Measurements from ENCODE around the gene TFDP2. TPM values are rescaled to one million over a fixed set of nuclear protein-coding genes. Genes with fewer than 3 reads are reported as not detected.

Gene TFDP2
- total RNA-seq, 3 donors from 2014 or later, result 55.9 to 93.5 (median 59.3) TPM

GRCh38 chr3:142115867-142116668, 33.3 kb downstream of the TFDP2 start:
- Histone ChIP-seq H3K27ac (no peak overlapping the region), H3K4me3 (no peak overlapping the region), H3K4me1 (no peaks in the 10 kb centered on the region), H3K36me3 (no peaks in the 10 kb centered on the region), H3K27me3 (no peaks in the 10 kb centered on the region), H3K9me3 (peaks cover 0 to 3% of the 10 kb centered on the region in 2 donors)
- intact Hi-C loops (cut with DNase I; ENCODE audit: low total_unique reads), result no loop called here
- TF ChIP-seq POLR2A (IDR thresholded peaks at IDR 0.05), result no peak
- TF ChIP-seq, protein P1, sequence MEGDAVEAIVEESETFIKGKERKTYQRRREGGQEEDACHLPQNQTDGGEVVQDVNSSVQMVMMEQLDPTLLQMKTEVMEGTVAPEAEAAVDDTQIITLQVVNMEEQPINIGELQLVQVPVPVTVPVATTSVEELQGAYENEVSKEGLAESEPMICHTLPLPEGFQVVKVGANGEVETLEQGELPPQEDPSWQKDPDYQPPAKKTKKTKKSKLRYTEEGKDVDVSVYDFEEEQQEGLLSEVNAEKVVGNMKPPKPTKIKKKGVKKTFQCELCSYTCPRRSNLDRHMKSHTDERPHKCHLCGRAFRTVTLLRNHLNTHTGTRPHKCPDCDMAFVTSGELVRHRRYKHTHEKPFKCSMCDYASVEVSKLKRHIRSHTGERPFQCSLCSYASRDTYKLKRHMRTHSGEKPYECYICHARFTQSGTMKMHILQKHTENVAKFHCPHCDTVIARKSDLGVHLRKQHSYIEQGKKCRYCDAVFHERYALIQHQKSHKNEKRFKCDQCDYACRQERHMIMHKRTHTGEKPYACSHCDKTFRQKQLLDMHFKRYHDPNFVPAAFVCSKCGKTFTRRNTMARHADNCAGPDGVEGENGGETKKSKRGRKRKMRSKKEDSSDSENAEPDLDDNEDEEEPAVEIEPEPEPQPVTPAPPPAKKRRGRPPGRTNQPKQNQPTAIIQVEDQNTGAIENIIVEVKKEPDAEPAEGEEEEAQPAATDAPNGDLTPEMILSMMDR (IDR thresholded peaks at IDR 0.05), result no peak
- TF ChIP-seq POLR2AphosphoS5 (IDR thresholded peaks at IDR 0.05), result no peak
- DNase-seq (ENCODE audit: low spot score in 2 of 2), result no peak

DNA sequence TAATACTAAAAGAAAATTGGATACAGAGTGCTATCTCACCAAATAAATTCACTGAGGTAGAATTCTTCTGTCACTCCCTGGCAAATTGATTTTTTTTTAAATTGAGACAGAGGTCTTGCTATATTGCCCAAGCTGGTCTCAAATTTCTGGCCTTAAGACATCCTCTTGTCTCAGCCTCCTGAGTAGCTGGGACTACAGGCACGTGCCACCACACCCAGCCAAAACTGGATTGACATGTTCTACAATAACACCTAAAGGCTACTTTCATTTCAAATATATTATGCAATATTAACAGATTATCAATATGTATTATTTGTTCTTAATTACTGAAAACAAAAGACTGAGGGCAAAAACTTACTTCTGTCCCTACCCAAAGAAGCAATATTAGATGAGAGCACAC, 36.7 kb downstream of the TFDP2 start:
- Histone ChIP-seq H3K4me3 (no peak overlapping the region), H3K27me3 (no peaks in the 10 kb centered on the region), H3K4me1 (no peaks in the 10 kb centered on the region), H3K9me3 (no peaks in the 10 kb centered on the region), H3K27ac (no peak overlapping the region), H3K36me3 (no peaks in the 10 kb centered on the region)
- TF ChIP-seq POLR2AphosphoS5 (IDR thresholded peaks at IDR 0.05) (no peak), POLR2A (IDR thresholded peaks at IDR 0.05) (no peak)
- TF ChIP-seq, protein P1 (IDR thresholded peaks at IDR 0.05), result no peak
- intact Hi-C loops (cut with DNase I; ENCODE audit: low total_unique reads), result no loop called here
- no peak for DNase-seq (ENCODE audit: low spot score in 2 of 2)

DNA sequence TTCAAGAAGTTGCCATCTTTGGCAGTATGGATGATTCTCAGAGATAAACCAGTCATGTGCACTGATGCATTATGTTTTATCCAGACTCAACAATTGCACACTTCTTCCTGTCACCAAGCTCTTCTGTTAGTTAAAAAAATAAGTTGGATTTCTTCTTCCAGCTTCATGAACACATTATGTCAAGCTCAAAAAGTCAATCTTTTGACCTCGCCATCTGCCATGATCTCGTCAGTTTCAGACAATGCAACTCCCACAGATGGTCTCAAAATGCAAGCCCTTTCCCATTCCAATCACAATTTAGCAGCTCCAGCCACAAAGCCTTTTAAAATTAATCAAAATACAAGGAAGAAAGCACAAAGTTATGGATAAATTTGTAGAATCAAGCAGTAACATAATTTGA, 42.8 kb downstream of the TFDP2 start:
- no peaks in the 10 kb centered on the region for H3K36me3 ChIP-seq
- no peaks in the 10 kb centered on the region for H3K27me3 ChIP-seq
- no peak overlapping the region for H3K4me3 ChIP-seq
- H3K27ac ChIP-seq, result no peak overlapping the region
- TF ChIP-seq, protein P1 (IDR thresholded peaks at IDR 0.05), result no peak
- TF ChIP-seq POLR2AphosphoS5 (IDR thresholded peaks at IDR 0.05) (no peak), POLR2A (IDR thresholded peaks at IDR 0.05) (no peak)
- H3K4me1 ChIP-seq, result no peaks in the 10 kb centered on the region
- DNase-seq (ENCODE audit: low spot score in 2 of 2), result no peak
- no peaks in the 10 kb centered on the region for H3K9me3 ChIP-seq
- intact Hi-C loops (cut with DNase I; ENCODE audit: low total_unique reads), result no loop called here

DNA sequence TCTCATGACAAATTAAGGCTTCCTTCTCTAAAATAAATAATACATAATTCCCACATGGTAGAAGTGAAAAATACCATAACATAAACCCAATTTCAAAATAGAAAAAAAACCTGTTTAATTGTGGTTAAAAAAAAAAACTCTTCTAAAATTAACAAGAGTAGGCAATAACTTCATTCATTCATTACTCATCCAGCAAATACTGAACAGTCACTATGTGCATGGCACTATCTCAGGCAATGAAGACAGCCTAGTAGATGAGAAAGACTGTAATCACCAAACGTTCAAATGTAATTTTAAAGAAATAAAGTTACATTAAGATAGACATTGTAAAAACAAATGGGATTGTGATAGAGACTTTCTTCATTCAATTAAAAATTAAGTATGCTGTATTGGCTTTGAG, 43.4 kb downstream of the TFDP2 start:
- intact Hi-C loops (cut with DNase I; ENCODE audit: low total_unique reads), result no loop called here
- H3K36me3 ChIP-seq, result no peaks in the 10 kb centered on the region
- TF ChIP-seq POLR2A (IDR thresholded peaks at IDR 0.05), result no peak
- no peak for TF ChIP-seq POLR2AphosphoS5 (IDR thresholded peaks at IDR 0.05)
- TF ChIP-seq, protein P1 (IDR thresholded peaks at IDR 0.05), result no peak
- no peak overlapping the region for H3K4me3 ChIP-seq
- H3K27ac ChIP-seq, result no peak overlapping the region
- H3K27me3 ChIP-seq, result no peaks in the 10 kb centered on the region
- no peak for DNase-seq (ENCODE audit: low spot score in 2 of 2)
- H3K4me1 ChIP-seq, result no peaks in the 10 kb centered on the region
- H3K9me3 ChIP-seq, result no peaks in the 10 kb centered on the region

DNA sequence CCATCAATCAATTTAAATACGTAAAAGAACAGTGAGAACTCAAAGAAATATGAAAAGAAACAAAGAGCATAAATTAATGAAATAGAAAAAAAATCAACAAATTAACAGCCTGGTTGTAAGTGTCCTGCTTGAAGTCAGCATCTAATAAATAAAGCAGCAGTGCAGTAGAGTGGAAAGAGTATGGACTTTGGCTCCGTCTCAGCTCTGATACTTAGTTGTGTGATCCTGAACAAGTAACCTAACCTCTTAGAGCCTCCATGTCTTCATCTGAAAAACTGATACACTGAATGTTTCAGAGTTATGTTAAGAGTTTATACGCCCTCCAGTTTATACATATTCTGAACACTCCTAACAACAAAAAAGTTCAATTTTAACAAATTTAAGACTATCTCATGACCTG, 44.6 kb downstream of the TFDP2 start:
- TF ChIP-seq POLR2A (IDR thresholded peaks at IDR 0.05) (no peak), POLR2AphosphoS5 (IDR thresholded peaks at IDR 0.05) (no peak)
- TF ChIP-seq, protein P1 (IDR thresholded peaks at IDR 0.05), result no peak

More for the DNA sequence above, 44.6 kb downstream of the TFDP2 start:
- Histone ChIP-seq H3K4me1 (no peaks in the 10 kb centered on the region), H3K27me3 (no peaks in the 10 kb centered on the region), H3K4me3 (no peak overlapping the region), H3K27ac (no peak overlapping the region), H3K9me3 (no peaks in the 10 kb centered on the region), H3K36me3 (no peaks in the 10 kb centered on the region)
- intact Hi-C loops (cut with DNase I; ENCODE audit: low total_unique reads), result no loop called here
- DNase-seq (ENCODE audit: low spot score in 2 of 2), result no peak
